NCI-H69 (cell line): ENCODE results near the gene RAB12.
"Not testable (repeated sequence)": the region's sequence is repeated elsewhere in the genome, so short reads cannot be mapped to it uniquely, and the experiment has no call there.

Experiments
- DNase-seq: peaks from one replicate; lab custom pipeline; 2025; lab: John Stamatoyannopoulos, UW

Gene RAB12

GRCh38 chr18:8611916-8612576, 2.8 kb downstream of the RAB12 start:
- DNase-seq, result peak; percentile 29

- DNase-seq, result peak; percentile 43
Observed at GRCh38 chr18:8614875-8615274, 5.6 kb downstream of the RAB12 start.

- DNase-seq, result peak; percentile 94
Observed at GRCh38 chr18:8615397-8616027, 6.3 kb downstream of the RAB12 start.

DNA sequence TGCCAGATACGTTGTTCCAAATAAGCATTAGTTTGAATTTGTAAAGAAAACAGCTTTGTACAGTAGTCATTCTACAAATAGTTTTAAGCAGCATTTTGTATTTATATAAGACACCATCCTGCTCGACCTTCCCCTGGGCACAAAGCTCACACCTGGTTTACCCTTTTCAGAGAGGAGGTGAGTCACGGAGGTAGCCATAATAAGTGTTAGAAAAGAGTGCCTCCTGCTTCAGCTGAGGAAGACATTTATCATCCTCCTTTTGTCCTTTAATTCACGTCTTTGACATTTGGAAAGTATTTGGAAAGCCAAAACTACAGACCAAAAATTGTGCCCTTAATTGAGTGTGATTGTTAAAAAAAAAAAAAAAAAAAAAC, 6.8 kb downstream of the RAB12 start:
- peak; percentile 94 for DNase-seq

- DNase-seq, result no peak
Observed at GRCh38 chr18:8617907-8618306, 8.7 kb downstream of the RAB12 start.

GRCh38 chr18:8619041-8619440, 9.8 kb downstream of the RAB12 start:
- no peak for DNase-seq

DNA sequence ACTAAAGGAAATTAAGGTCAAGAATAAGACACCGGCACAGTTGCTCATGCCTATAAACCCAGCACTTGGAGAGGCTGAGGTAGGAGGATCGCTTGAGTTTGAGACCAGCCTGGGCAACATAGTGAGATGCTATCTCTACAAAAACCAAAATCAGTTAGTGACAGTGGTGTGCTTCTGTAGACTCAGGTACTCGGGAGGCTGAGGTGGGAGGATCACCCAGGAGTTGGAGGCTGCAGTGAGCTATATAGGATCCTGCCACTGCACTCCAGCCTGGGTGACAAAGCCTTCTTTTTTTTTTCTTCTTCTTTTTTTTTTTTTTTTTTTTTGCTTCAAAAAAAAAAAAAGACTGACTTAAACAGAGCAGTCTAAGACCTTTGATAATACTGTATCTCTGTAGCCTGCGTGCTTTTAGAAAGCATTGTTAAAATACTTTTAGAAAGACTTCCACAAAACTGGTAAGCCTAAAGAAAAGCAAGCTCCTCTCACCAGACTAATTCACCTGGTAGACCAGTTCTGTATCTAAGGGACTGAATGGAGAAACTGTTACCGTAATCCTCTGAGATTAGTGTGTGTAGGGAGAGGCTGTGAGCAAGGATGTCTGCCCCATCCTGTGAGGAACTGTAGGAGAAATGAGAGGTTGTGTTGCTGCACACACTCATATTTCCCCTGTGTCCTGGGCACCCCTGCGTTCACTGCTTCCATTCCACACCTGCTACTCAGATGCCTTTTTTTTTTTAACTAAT, 10.8 kb downstream of the RAB12 start:
- no peak for DNase-seq

GRCh38 chr18:8620845-8621244, 11.6 kb downstream of the RAB12 start:
- DNase-seq, result no peak

- DNase-seq, result not testable (repeated sequence)
Observed at GRCh38 chr18:8622625-8623024, 13.4 kb downstream of the RAB12 start.

GRCh38 chr18:8623549-8624106, 14.4 kb downstream of the RAB12 start:
- peak; percentile 95 for DNase-seq

DNA sequence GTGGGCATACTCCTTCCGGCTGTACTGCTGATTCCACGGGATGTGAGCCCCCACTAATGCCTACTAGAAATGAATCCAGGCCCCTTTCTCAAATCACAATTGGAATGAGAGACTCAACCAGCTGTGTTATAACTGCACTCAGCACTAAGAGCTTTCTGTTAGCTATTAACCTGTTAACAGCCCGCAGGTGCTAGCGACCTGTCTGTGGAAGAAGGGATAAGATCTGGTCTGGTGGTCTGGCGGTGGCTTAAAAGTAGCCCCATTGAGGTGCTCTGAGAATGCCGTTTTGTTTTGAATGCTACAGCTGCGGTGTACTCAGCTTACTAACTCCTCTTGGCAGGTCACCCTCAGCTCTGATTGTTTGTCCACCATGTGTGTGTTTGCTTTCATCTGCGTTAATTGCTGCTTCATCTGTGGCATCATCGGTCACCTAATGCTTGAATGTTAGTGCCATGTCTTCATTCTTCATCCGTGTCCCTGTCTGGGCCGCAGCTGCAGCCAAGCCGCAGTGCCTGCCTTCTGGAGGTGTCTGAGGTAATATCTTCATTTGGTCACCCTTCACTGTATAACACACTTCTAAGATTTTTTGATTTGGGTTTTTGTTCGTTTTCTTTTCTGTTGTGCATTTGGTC, 16.3 kb downstream of the RAB12 start:
- DNase-seq, result peak; percentile 98

DNA sequence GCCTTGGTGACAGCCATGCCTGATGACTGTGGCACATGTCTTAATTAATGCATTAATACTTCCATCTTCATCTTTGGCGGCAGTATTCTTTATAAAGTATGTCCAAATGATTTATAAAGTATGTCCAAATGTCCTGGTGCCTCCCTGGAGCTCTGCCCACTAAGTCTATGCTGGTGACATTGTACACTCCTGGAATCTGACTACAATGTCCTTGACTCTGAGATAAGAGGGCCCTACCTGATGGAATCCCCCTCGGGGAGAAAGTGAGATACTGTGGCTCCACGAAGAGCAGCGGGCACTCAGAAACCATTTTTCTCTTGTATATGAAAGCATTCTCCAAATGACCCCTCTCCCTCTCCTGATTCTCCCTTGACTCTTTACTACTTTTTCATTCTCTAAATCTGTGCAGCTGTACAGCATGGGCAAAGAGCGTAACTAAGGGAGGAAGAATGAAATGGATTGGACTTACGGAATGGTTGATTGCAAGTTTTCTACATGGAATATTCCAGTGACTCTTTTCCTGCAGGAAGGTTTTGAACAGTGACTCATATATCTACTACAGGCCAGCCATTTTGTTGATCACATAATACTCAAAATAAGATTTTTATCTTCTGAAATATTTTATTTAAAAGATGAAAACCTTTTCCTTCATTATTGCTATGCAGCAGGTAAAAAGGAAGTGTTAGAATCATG, 17.3 kb downstream of the RAB12 start:
- no peak for DNase-seq

- DNase-seq, result peak; percentile 17
Observed at GRCh38 chr18:8627107-8627472, 17.9 kb downstream of the RAB12 start.

GRCh38 chr18:8627540-8627939, 18.3 kb downstream of the RAB12 start:
- no peak for DNase-seq

DNA sequence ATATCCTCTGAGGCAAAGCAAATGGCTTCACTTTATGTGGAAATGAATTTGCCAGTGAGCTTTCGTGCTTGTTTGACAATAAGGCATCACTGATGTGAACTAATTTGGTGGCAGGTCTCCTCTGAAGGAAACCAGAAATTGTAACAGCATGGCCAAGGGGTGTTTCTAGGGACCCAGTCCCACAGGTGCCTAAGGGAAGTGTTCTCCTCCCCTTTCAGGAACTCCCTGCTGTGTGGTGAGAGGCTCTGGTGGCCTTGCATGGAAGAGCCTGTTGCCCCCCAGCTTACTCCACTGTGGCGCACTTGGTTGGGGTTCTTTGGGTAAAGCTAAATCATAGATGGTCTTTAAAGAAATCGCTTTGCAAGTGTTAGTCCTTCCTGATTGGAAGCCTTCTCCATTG, 20.4 kb downstream of the RAB12 start:
- DNase-seq, result no peak

- DNase-seq, result no peak
Observed at GRCh38 chr18:8630546-8630945, 21.3 kb downstream of the RAB12 start.

DNA sequence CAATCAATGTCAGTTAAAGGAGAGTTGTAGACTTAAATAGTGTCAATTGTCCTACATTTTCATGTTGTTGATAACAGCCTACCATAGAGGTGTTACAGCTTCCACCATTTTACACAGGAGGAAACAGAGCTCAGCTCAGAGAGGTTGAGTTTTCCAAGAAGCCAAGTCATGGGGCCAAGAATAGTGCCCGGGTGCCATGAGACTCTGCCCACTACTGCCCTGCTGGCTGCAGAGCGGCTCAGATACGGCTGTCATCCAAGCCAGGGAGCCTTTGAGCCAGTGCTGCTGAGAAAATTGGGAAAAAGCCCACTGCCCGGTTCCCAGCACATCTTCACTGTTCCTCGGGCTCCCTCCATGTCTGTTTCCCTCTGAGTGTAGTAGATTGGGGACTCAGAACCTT, 22.0 kb downstream of the RAB12 start:
- no peak for DNase-seq

- DNase-seq, result no peak
Observed at GRCh38 chr18:8632386-8632785, 23.1 kb downstream of the RAB12 start.

- no peak for DNase-seq
Observed at GRCh38 chr18:8634508-8634907, 25.3 kb downstream of the RAB12 start.

GRCh38 chr18:8635087-8635486, 25.9 kb downstream of the RAB12 start:
- DNase-seq, result no peak

- no peak for DNase-seq
Observed at GRCh38 chr18:8639762-8640161, 30.5 kb downstream of the RAB12 start.

- DNase-seq, result peak; percentile 32
Observed at GRCh38 chr18:8643326-8643878, 34.2 kb downstream of the RAB12 start.
